HUES48 (cell line): ENCODE measurements around the gene TEX35.

Source experiments
- H3K27ac ChIP-seq: one replicate; pipeline ENCODE4 v1.7.0; 2013; ENCODE audit warnings: low read depth, low read length, inconsistent platforms
- H3K27me3 ChIP-seq: 2 replicates; pipeline ENCODE4 v1.6.1; 2013; ENCODE audit warnings: mild to moderate bottlenecking, low read length; ENCODE audit not compliant: control insufficient read depth, insufficient read depth
- H3K36me3 ChIP-seq: 2 replicates; pipeline ENCODE4 v1.6.1; 2013; ENCODE audit warnings: low read length; ENCODE audit not compliant: control insufficient read depth, insufficient read depth
- H3K4me1 ChIP-seq: 2 replicates; pipeline ENCODE4 v1.6.1; 2013; ENCODE audit warnings: mild to moderate bottlenecking, low read length; ENCODE audit not compliant: control insufficient read depth, insufficient read depth
- H3K4me3 ChIP-seq: 2 replicates; pipeline ENCODE4 v1.5.1; 2013; ENCODE audit warnings: mild to moderate bottlenecking, low read depth, low read length
- H3K9ac ChIP-seq: 2 replicates; pipeline ENCODE4 v1.6.1; 2013; ENCODE audit warnings: mild to moderate bottlenecking, low read depth, low read length, moderate library complexity
- H3K9me3 ChIP-seq: 2 replicates; pipeline ENCODE4 v1.6.1; 2013; ENCODE audit warnings: low read length; ENCODE audit not compliant: control insufficient read depth, insufficient read depth

TEX35 gene

DNA sequence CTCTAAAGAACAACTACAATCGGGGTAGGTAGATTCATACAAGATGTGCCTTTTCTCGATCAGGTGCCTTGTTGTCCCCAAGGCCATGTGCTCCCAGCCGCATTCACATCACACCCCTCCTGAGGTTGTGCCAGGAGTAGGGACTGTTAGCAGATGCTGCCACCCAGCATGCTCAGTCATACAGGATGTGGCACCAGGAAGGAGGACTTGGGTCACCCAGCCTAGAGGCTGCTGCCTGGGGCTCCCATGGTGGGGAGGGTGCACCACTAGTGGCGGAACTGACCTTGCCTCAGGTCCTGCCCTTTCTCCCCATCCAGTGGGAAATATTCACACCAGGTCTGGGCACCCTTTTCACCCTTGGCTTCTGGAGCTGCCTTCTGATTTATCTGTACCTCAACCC, 8.3 kb downstream of the TEX35 start:
- Histone ChIP-seq H3K9me3 (no peaks in the 10 kb centered on the region), H3K4me3 (no peak overlapping the region), H3K36me3 (no peaks in the 10 kb centered on the region), H3K27ac (no peak overlapping the region), H3K4me1 (no peaks in the 10 kb centered on the region), H3K9ac (no peak overlapping the region), H3K27me3 (no peaks in the 10 kb centered on the region)

DNA sequence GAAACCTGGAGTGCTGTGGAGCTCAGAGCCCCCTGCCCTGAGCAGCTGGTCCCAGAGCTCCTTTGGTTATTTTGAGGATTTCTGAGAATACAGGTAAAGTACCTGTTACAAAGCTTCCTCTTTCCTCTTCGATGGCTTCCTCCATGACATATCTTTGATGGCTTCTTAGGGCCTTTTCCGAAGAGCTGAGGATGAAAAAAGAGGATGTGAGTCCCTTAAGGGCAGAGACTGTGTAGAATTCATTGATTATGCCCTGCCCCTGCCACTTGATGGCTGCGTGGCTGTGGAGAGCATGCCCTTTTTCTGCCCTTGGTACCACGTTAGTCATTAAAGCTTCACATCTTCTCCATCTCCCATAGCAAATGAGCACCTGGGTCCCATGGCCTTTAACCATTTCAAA, 14.2 kb downstream of the TEX35 start:
- H3K36me3 ChIP-seq, result no peaks in the 10 kb centered on the region
- H3K9ac ChIP-seq, result no peak overlapping the region
- no peaks in the 10 kb centered on the region for H3K27me3 ChIP-seq
- no peaks in the 10 kb centered on the region for H3K9me3 ChIP-seq
- no peaks in the 10 kb centered on the region for H3K4me1 ChIP-seq
- no peak overlapping the region for H3K27ac ChIP-seq
- H3K4me3 ChIP-seq, result no peak overlapping the region

- H3K4me3 ChIP-seq, result no peak overlapping the region
- no peak overlapping the region for H3K27ac ChIP-seq
- H3K36me3 ChIP-seq, result no peaks in the 10 kb centered on the region
- no peaks in the 10 kb centered on the region for H3K9me3 ChIP-seq
- H3K4me1 ChIP-seq, result 0 out of 2 replicates have a peak, but pooled peaks cover 2% of the 10 kb centered on the region
- H3K27me3 ChIP-seq, result no peaks in the 10 kb centered on the region
- H3K9ac ChIP-seq, result no peak overlapping the region
These were observed 15.5 kb downstream of the TEX35 start for GRCh38 chr1:178528228-178528952.

- Histone ChIP-seq H3K4me3 (no peak overlapping the region), H3K4me1 (0 out of 2 replicates have a peak, but pooled peaks cover 2% of the 10 kb centered on the region), H3K27ac (no peak overlapping the region), H3K9me3 (no peaks in the 10 kb centered on the region), H3K27me3 (no peaks in the 10 kb centered on the region), H3K36me3 (no peaks in the 10 kb centered on the region), H3K9ac (no peak overlapping the region)
These were observed 16.0 kb downstream of the TEX35 start for GRCh38 chr1:178528953-178529335.

- no peaks in the 10 kb centered on the region for H3K9me3 ChIP-seq
These were observed 16.6 kb downstream of the TEX35 start for GRCh38 chr1:178529364-178530036.

DNA sequence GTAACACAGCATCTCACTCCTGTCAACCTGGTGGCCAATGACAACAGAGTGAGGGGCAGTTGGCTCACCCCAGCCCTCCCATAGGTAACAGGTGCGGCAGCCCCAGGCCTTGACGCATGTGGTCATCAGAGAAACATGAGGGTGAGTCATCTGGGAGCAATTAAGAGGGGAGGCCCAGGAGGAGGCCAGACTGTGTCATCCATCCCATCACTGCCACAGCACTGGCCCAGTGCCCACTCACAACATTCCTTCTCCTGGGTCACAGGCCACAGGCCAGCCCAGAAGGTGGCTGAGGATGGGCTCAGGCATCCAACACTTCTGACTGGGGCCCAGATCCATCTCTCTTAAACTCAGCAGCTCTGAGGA, 17.1 kb downstream of the TEX35 start:
- Histone ChIP-seq H3K36me3 (no peaks in the 10 kb centered on the region), H3K9ac (no peak overlapping the region), H3K27me3 (no peaks in the 10 kb centered on the region), H3K9me3 (no peaks in the 10 kb centered on the region), H3K4me3 (no peak overlapping the region), H3K4me1 (0 out of 2 replicates have a peak, but pooled peaks cover 2% of the 10 kb centered on the region), H3K27ac (no peak overlapping the region)

More at GRCh38 chr1:178529364-178530036, 16.6 kb downstream of the TEX35 start:
- no peak overlapping the region for H3K27ac ChIP-seq
- no peak overlapping the region for H3K9ac ChIP-seq
- no peaks in the 10 kb centered on the region for H3K36me3 ChIP-seq
- H3K4me1 ChIP-seq, result 0 out of 2 replicates have a peak, but pooled peaks cover 2% of the 10 kb centered on the region
- H3K27me3 ChIP-seq, result no peaks in the 10 kb centered on the region
- H3K4me3 ChIP-seq, result no peak overlapping the region

DNA sequence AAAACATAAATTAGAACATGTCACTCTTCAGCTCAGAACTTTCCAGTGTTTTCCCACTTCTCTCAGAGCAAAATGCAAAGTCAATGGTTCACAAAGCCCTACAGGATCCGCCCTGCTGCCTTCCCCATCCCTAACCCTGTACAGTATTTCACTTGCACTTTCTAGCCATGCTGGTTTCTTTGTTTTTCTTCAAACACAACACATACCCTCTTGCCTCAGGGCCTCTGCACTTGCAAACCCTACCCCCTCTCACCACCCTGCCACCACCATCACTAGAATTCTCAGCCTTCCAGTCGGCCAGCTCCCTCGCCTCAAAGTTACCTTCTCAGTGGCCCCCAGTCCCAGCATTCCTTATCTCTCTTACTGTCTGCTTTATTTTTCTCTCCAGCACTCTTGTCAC, 17.6 kb downstream of the TEX35 start:
- Histone ChIP-seq H3K9ac (no peak overlapping the region), H3K4me1 (0 out of 2 replicates have a peak, but pooled peaks cover 2% of the 10 kb centered on the region), H3K9me3 (no peaks in the 10 kb centered on the region), H3K27me3 (no peaks in the 10 kb centered on the region), H3K4me3 (no peak overlapping the region), H3K36me3 (no peaks in the 10 kb centered on the region), H3K27ac (no peak overlapping the region)

DNA sequence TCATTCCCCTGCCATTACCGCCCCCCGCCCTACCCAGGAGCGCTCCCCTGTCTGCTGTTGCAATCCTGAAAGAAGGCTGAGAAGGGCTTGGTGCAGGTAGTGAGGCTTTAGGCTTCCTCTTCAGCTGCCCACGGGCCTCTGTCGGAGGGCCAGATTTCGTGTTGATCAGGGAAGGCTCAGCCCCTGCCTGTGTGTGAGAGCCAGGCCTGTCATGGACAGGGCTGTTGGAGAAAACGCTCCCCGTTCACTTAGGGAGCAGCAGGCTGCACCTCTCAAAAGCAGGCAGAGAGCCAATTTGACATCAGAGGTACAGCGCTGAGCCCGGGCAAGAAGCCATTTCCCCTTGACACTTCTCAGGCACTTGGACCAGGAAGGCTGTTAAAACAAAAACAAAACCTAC, 19.0 kb downstream of the TEX35 start:
- H3K9me3 ChIP-seq, result no peaks in the 10 kb centered on the region
- 0 out of 2 replicates have a peak, but pooled peaks cover 2% of the 10 kb centered on the region for H3K4me1 ChIP-seq
- no peaks in the 10 kb centered on the region for H3K27me3 ChIP-seq
- no peak overlapping the region for H3K27ac ChIP-seq
- H3K9ac ChIP-seq, result no peak overlapping the region
- no peaks in the 10 kb centered on the region for H3K36me3 ChIP-seq
- H3K4me3 ChIP-seq, result no peak overlapping the region

DNA sequence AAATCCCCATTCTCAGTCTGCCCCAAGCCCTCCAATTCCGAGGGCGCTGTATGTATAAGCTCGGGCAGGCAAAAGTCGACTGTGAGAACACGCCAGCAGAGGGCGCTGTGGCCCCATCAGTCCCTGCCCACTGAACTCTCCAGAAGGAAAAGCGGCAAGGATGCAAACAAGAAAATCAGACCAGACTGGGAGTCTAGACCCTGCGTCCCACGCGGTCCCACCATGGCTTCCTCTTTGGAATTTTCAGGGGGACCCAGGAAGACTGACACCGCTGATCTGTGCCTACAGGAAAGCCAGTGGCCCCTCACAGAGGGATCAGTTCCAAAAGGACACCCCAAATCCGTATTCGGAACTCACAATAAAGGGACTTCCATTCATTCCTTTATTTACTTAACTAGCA, 19.5 kb downstream of the TEX35 start:
- 0 out of 2 replicates have a peak, but pooled peaks cover 2% of the 10 kb centered on the region for H3K4me1 ChIP-seq
- no peak overlapping the region for H3K4me3 ChIP-seq
- H3K36me3 ChIP-seq, result no peaks in the 10 kb centered on the region
- H3K9ac ChIP-seq, result no peak overlapping the region
- no peaks in the 10 kb centered on the region for H3K27me3 ChIP-seq
- H3K9me3 ChIP-seq, result no peaks in the 10 kb centered on the region
- no peak overlapping the region for H3K27ac ChIP-seq

GRCh38 chr1:178533121-178533946, 20.4 kb downstream of the TEX35 start:
- H3K9me3 ChIP-seq, result no peaks in the 10 kb centered on the region
- H3K36me3 ChIP-seq, result no peaks in the 10 kb centered on the region
- no peak overlapping the region for H3K27ac ChIP-seq
- H3K4me1 ChIP-seq, result 0 out of 2 replicates have a peak, but pooled peaks cover 2% of the 10 kb centered on the region
- no peak overlapping the region for H3K9ac ChIP-seq
- no peak overlapping the region for H3K4me3 ChIP-seq
- no peaks in the 10 kb centered on the region for H3K27me3 ChIP-seq
